HG02885 (cell line): ENCODE data around the gene KAT2B.

ENCODE experiments used
- ATAC-seq: cut with Tn5 transposase; IDR thresholded peaks from one replicate; pipeline ENCODE4 v1.9.1; 2021; ENCODE audit warnings: mild to moderate bottlenecking; ENCODE audit not compliant: unreplicated experiment, poor library complexity

The KAT2B gene

DNA sequence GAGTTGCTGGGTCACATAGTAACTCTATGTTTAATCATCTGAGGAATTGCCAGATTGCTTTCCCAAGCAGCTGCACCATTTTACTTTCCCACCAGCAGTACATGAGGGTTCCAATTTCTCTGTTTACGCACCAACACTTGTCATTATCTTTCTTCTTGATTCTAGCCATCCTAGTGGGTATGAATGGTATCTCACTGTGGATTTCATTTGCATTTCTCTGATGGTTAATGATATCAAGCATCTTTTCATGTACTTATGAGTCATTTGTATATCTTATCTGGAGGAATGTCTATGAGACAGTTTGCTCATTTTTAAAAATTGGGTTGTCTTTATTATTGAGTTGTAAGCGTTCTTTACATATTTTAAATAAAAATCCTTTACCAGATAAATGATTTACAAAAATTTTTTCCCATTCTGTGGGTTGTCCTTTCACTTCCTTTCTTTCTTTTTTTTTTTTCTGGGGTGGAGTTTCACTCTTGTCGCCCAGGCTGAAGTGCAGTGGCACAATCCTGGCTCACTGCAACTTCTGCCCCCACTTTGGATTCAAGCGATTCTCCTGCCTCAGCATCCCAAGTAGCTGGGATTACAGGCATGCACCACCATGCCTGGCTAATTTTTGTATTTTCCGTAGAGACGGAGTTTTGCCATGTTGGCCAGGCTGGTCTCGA is 154.7 kb downstream of the KAT2B start:
- no peak for ATAC-seq

DNA sequence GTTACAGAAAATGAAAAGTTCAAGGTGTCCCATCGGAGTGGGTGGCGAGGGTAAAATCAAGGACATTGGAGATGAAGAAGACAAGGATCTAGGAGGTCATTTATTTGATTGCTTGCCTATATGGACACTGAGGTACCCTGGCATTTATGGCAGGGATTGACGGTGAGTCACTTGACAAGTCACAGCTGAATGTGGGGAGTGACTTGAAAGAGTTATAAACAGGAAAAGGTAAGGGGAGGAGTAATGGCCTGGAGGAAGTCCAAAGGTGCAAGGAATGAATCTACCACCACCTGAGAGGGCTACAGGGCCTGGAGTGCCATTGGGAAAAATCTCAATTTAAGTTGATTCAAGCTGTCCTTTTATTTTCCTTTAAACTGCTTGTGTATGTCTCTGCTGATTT is 157.5 kb downstream of the KAT2B start:
- no peak for ATAC-seq

GRCh38 chr3:20201143-20201542 is 160.9 kb downstream of the KAT2B start:
- no peak for ATAC-seq
